OCI-LY7 (cell line): ENCODE data around the gene SMYD3. TPM values are rescaled to one million over a fixed set of nuclear protein-coding genes. Genes with fewer than 3 reads are reported as not detected.
A peak's percentile ranks its signal among the peaks of the same experiment; 100 is the strongest.

Experiments
- BruUV-seq: library from RNA; stranded (reverse); fragments of 400-500 nt; replicated peaks from 2 replicates; lab custom pipeline; 2021; lab: Mats Ljungman, UMichigan
- CTCF ChIA-PET: fragments of 300-600 bp; sonication (Branson Sonifier 250); formaldehyde crosslinking; loops from one replicate; lab custom pipeline; 2022; ENCODE audit warnings: antibody characterized with exemption; ENCODE audit not compliant: unreplicated experiment; lab: Charles Lee
- POLR2A ChIA-PET: fragments of 300-600 bp; sonication (Branson Sonifier 250); formaldehyde crosslinking; loops from one replicate; lab custom pipeline; 2022; ENCODE audit warnings: antibody characterized with exemption; lab: Charles Lee
- DNase-seq: peaks from one replicate; pipeline ENCODE4 v3.0.0-alpha.2; 2015; ENCODE audit warnings: low spot score
- H2AFZ ChIP-seq: fragments of 200-600 bp; sonication (generic), shearing (Covaris generic); 2 replicates; pipeline ENCODE4 v1.6.1; 2014; ENCODE audit warnings: mild to moderate bottlenecking, antibody characterized with exemption, low read length, moderate library complexity
- H3K27ac ChIP-seq: fragments of 200-600 bp; sonication (generic); 2 replicates; pipeline ENCODE4 v1.5.1; 2014; ENCODE audit warnings: mixed run types, low read depth, mild to moderate bottlenecking, moderate library complexity, low read length, inconsistent platforms; ENCODE audit not compliant: poor library complexity, severe bottlenecking
- H3K36me3 ChIP-seq: fragments of 200-600 bp; sonication (generic); 2 replicates; pipeline ENCODE4 v1.6.1; 2014; ENCODE audit warnings: mild to moderate bottlenecking, antibody characterized with exemption, low read length, moderate library complexity, mixed read lengths; ENCODE audit not compliant: insufficient read depth
- H3K4me1 ChIP-seq: fragments of 200-600 bp; sonication (generic); 2 replicates; pipeline ENCODE4 v1.5.1; 2014; ENCODE audit warnings: mild to moderate bottlenecking, low read length; ENCODE audit not compliant: insufficient read depth, poor library complexity, severe bottlenecking
- H3K4me2 ChIP-seq: fragments of 200-600 bp; sonication (generic); 2 replicates; pipeline ENCODE4 v1.6.1; 2014; ENCODE audit warnings: mild to moderate bottlenecking, low read length
- H3K4me3 ChIP-seq: fragments of 200-600 bp; sonication (generic); 2 replicates; pipeline ENCODE4 v1.5.1; 2014; ENCODE audit warnings: mild to moderate bottlenecking, low read depth, low read length; ENCODE audit not compliant: poor library complexity, severe bottlenecking
- H3K79me2 ChIP-seq: fragments of 200-600 bp; sonication (generic); 2 replicates; pipeline ENCODE4 v1.6.1; 2016; ENCODE audit warnings: low read depth, mild to moderate bottlenecking, low read length, moderate library complexity, mixed read lengths; ENCODE audit not compliant: insufficient read depth
- H3K9me2 ChIP-seq: fragments of 200-600 bp; sonication (generic); 2 replicates; pipeline ENCODE4 v1.6.1; 2016; ENCODE audit warnings: mild to moderate bottlenecking, low read length, mixed read lengths; ENCODE audit not compliant: insufficient read depth
- H3K9me3 ChIP-seq: fragments of 200-600 bp; sonication (generic); 2 replicates; pipeline ENCODE4 v1.6.1; 2014; ENCODE audit warnings: mild to moderate bottlenecking, mixed run types, low read length, mixed read lengths
- H4K20me1 ChIP-seq: fragments of 200-600 bp; sonication (generic); 2 replicates; pipeline ENCODE4 v1.6.1; 2014; ENCODE audit warnings: mild to moderate bottlenecking, antibody characterized with exemption, low read length, moderate library complexity, mixed read lengths; ENCODE audit not compliant: insufficient read depth
- CTCF ChIP-seq: fragments of 200-600 bp; sonication (generic); conservative IDR thresholded peaks from 2 replicates; pipeline ENCODE4 v1.5.1; 2014; ENCODE audit warnings: mild to moderate bottlenecking, antibody characterized with exemption, low read length, moderate library complexity, mixed read lengths
- EZH2phosphoT487 ChIP-seq: fragments of 200-600 bp; sonication (generic); IDR thresholded peaks from 2 replicates; pipeline ENCODE4 v1.6.1; 2018; ENCODE audit warnings: low read depth, borderline replicate concordance, mild to moderate bottlenecking, mixed run types, antibody characterized with exemption, low read length, moderate library complexity, mixed read lengths
- intact Hi-C: fragments of 100-400 bp; cut with micrococcal nuclease; formaldehyde crosslinking; loops from one replicate; pipeline ENCODE4 v1.10.0; 2022; ENCODE audit not compliant: unreplicated experiment
- total RNA-seq, 2 experiments: library from RNA; depleted of rRNA in 1 of 2; stranded (reverse); fragments of >200 nt in 1 of 2; shearing (Covaris generic) in 1 of 2; gene quantifications; 2 replicates each; pipeline ENCODE4 v1.2.3, GENCODE V29; 2014 to 2022

SMYD3 gene
- total RNA-seq, 2 experiments from 2014 or later, result 28.9 to 34.5 TPM

- Histone ChIP-seq H3K36me3 (no peaks in the 10 kb centered on the region), H4K20me1 (no peaks in the 10 kb centered on the region), H3K4me2 (no peak overlapping the region), H3K9me2 (no peaks in the 10 kb centered on the region), H3K79me2 (no peaks in the 10 kb centered on the region), H3K9me3 (no peaks in the 10 kb centered on the region), H3K4me1 (peaks cover 32% of the 10 kb centered on the region), H3K4me3 (no peak overlapping the region), H3K27ac (no peak overlapping the region), H2AFZ (no peak overlapping the region)
- no TSS peak for BruUV-seq
- intact Hi-C loops, result loop anchor here (10.0 kb wide), 1 partner anchor 969 kb away; the partner anchor contains the start of gene COX20
- TF ChIP-seq EZH2phosphoT487 (no peak), CTCF (no peak)
- ChIA-PET POLR2A (no interaction called here), CTCF (interaction anchor here (0.5 kb wide), 1 partner anchor 63 kb away, joined by 3 read pairs; no protein-coding TSS in a partner anchor)
- DNase-seq, result no peak
Measured at GRCh38 chr1:245803666-245804037, 703.4 kb downstream of the SMYD3 start.

GRCh38 chr1:245802941-245803665 is 704.0 kb downstream of the SMYD3 start:
- Histone ChIP-seq H4K20me1 (no peaks in the 10 kb centered on the region), H3K9me2 (no peaks in the 10 kb centered on the region), H3K27ac (no peak overlapping the region), H3K4me2 (no peak overlapping the region), H3K4me1 (peaks cover 26% of the 10 kb centered on the region), H3K9me3 (no peaks in the 10 kb centered on the region), H3K4me3 (no peak overlapping the region), H2AFZ (no peak overlapping the region), H3K36me3 (no peaks in the 10 kb centered on the region), H3K79me2 (no peaks in the 10 kb centered on the region)
- intact Hi-C loops, result loop anchor here (10.0 kb wide), 1 partner anchor 968 kb away; the partner anchor contains the start of gene COX20
- TF ChIP-seq CTCF (peak; percentile 41), EZH2phosphoT487 (no peak)
- POLR2A ChIA-PET, result interaction anchor here (1.0 kb wide), 2 partner anchors 13 to 49 kb away, joined by 3 read pairs; no protein-coding TSS in a partner anchor
- CTCF ChIA-PET, result interaction anchor here (0.5 to 1.4 kb wide), 2 partner anchors 17 to 63 kb away, joined by 3 to 4 read pairs; no protein-coding TSS in a partner anchor
- DNase-seq, result peak; percentile 13
- no TSS peak for BruUV-seq
